Natural killer cell treated with Interleukin-12 subunit alpha and Interleukin-12 subunit beta and Interleukin-15 and Interleukin-18, amount 100 ng/mL, for 72 hours (primary cell): ENCODE results near the gene GLA. TPM values are rescaled to one million over a fixed set of nuclear protein-coding genes. Genes with fewer than 3 reads are reported as not detected.

Experiments
- ATAC-seq, 2 donors: fragments of 150-1000 bp; cut with Tn5 transposase in 1 of 2; sonication (Bioruptor Pico), chemical (Tn5 transposase) in 1 of 2; 2 replicates each; pipeline ENCODE4 v1.10.0; 2021
- DNase-seq: peaks from one replicate; pipeline ENCODE4 v3.0.0; 2022; ENCODE audit warnings: low spot score
- H3K27ac Mint-ChIP-seq, 2 donors: 1 replicate in 1 of 2; 2 replicates in 1 of 2; pipeline ENCODE4 v1.8.0; 2022; ENCODE audit warnings: mixed read lengths in 2 of 2, mild to moderate bottlenecking in 1 of 2, moderate library complexity in 1 of 2
- H3K27me3 Mint-ChIP-seq, 2 donors: 1 replicate in 1 of 2; 2 replicates in 1 of 2; pipeline ENCODE4 v1.8.0; 2022; ENCODE audit warnings: mixed read lengths in 2 of 2
- H3K36me3 Mint-ChIP-seq: one replicate; pipeline ENCODE4 v1.8.0; 2022; ENCODE audit warnings: mixed read lengths
- H3K4me1 Mint-ChIP-seq, 2 donors: 1 replicate in 1 of 2; 2 replicates in 1 of 2; pipeline ENCODE4 v1.8.0; 2022; ENCODE audit warnings: low read depth in 2 of 2, mixed read lengths in 2 of 2, mild to moderate bottlenecking in 1 of 2
- H3K4me3 Mint-ChIP-seq: one replicate; pipeline ENCODE4 v1.8.0; 2022; ENCODE audit warnings: mixed read lengths
- H3K9me3 Mint-ChIP-seq: 2 replicates; pipeline ENCODE4 v1.8.0; 2022; ENCODE audit warnings: mixed read lengths
- total RNA-seq, 2 donors: library from RNA; stranded (reverse); gene quantifications; one replicate each; pipeline ENCODE4 v1.2.3, GENCODE V29; 2022

The GLA gene
- total RNA-seq, 2 donors from 2014 or later, result 42.1 to 58.2 TPM

GRCh38 chrX:101390664-101391525 lies 16.8 kb downstream of the GLA start, which contains the start of gene RPL36A:
TSS of gene RPL36A (plus strand) at chrX:101391011. CDS start at chrX:101391044, 33 bp downstream.
- Mint-ChIP-seq H3K36me3 (peaks cover 30% of the 10 kb centered on the region), H3K4me3 (peak within 1 kb of the TSS; percentile 95), H3K27ac (peak within 1 kb of the TSS; percentile 95 to 96), H3K27me3 (peaks cover 0 to 2% of the 10 kb centered on the region in 2 donors), H3K9me3 (no peaks in the 10 kb centered on the region), H3K4me1 (peaks cover 22 to 26% of the 10 kb centered on the region in 2 donors)
- peak; percentile 89 for DNase-seq
- ATAC-seq, result peak; percentile 97 to 98

DNA sequence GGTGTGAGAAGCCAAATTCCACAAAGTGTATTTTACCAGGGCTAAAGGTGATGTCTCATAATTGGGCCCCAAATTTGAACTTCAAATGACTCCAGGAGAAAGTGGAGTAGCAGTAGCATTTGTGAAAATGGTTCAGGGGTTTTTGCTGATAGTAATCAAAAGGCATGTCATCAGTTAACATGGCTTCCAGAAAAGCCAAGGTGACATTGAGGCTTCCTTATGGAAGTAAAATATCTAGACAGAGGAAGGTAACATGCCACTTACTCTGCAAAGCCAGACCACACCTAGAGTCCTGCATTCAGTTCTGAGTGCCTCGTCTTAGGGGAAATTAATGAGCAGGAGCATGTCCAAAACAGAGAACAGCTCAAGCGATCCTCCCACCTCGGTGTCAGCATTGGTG lies 19.1 kb downstream of the GLA start:
- ATAC-seq (no peak), DNase-seq (no peak)
- Mint-ChIP-seq H3K36me3 (peaks cover 21% of the 10 kb centered on the region), H3K27me3 (peaks cover 0 to 2% of the 10 kb centered on the region in 2 donors), H3K9me3 (no peaks in the 10 kb centered on the region), H3K4me3 (no peak overlapping the region), H3K4me1 (peaks cover 11 to 18% of the 10 kb centered on the region in 2 donors), H3K27ac (no peak overlapping the region)

- Mint-ChIP-seq H3K9me3 (no peaks in the 10 kb centered on the region), H3K4me3 (peak overlapping the region; percentile 48), H3K36me3 (peaks cover 2% of the 10 kb centered on the region), H3K27me3 (peaks cover 0 to 2% of the 10 kb centered on the region in 2 donors), H3K4me1 (peaks cover 4 to 6% of the 10 kb centered on the region in 2 donors), H3K27ac (peak overlapping the region in 1 of 2 donors; percentile 30)
- no peak for DNase-seq
- ATAC-seq, result no peak
Measured at GRCh38 chrX:101386542-101386885, 21.2 kb downstream of the GLA start.

GRCh38 chrX:101385795-101386541 lies 21.8 kb downstream of the GLA start, which contains the start of gene BTK:
TSS of gene BTK (minus strand) at chrX:101386191. CDS start at chrX:101375284, 10,907 bp downstream.
- H3K27me3 Mint-ChIP-seq, result peaks cover 0 to 2% of the 10 kb centered on the region in 2 donors
- no peak for DNase-seq
- H3K4me1 Mint-ChIP-seq, result peaks cover 3 to 4% of the 10 kb centered on the region in 2 donors
- peak within 1 kb of the TSS in 1 of 2 donors; percentile 30 for H3K27ac Mint-ChIP-seq
- no peak for ATAC-seq
- H3K36me3 Mint-ChIP-seq, result no peaks in the 10 kb centered on the region
- no peaks in the 10 kb centered on the region for H3K9me3 Mint-ChIP-seq
- H3K4me3 Mint-ChIP-seq, result peak within 1 kb of the TSS; percentile 48

DNA sequence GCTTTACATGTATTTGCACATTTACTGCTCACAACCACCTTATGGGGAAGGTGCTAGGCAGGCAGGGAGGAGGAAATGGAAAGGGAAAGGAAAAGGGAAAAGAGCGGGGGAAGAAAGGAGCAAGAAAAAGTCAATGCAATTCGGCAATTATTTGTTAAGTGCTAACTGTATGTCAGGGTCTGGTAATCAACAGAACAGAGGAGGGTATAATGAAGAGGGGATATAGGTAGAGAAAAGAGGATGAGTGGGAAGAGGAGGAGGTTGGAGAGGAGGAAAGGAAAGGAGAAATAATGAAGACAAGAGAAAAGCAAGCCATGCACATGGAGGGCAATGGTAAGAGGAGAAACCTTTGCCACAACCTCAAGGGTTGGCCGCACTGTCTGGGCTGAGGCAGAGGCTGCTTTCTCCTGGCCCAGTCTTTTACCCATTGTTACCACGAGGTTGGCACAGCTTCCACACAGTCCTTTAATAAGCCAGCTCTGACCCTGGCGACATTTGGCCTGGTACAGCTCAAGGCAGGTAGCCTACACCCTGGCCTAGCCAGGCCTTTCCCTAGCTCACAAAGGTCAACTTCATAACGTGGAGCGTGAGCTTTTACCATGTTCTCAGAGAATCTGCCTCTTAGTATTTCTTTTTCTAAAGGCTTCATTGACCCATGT lies 22.6 kb downstream of the GLA start:
- H3K4me1 Mint-ChIP-seq, result peaks cover 0 to 4% of the 10 kb centered on the region in 2 donors
- no peaks in the 10 kb centered on the region for H3K9me3 Mint-ChIP-seq
- peaks cover 0 to 2% of the 10 kb centered on the region in 2 donors for H3K27me3 Mint-ChIP-seq
- no peaks in the 10 kb centered on the region for H3K36me3 Mint-ChIP-seq
- no peak overlapping the region for H3K27ac Mint-ChIP-seq
- ATAC-seq (no peak), DNase-seq (no peak)
- peak overlapping the region; percentile 42 for H3K4me3 Mint-ChIP-seq

DNA sequence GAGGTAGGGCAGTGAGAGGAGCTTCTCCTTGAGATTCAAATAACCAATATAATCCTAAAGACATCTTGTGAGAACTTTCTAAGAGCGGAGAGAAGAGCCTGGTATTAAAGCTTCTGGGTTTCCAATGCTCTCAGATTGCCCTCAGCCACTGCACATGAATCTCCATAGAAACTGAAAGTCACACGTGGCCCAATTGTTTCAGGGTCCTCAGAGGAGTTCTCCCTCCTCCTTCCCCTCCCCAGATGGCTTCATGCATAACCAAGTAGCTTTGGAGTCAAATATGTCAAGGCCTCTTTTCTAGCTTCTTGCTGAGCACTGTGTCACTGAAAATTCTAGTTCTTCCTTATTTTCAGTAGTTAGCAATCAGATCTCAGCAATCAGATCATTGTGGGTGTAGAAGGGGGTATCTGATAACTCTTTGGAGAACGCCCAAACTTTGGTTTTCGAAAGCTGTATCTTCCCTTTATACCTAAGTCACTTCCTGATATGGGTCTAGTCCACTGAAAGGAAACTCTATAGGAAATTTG lies 24.0 kb downstream of the GLA start:
- no peak for ATAC-seq
- peaks cover 0 to 7% of the 10 kb centered on the region in 2 donors for H3K27me3 Mint-ChIP-seq
- H3K9me3 Mint-ChIP-seq, result no peaks in the 10 kb centered on the region
- H3K36me3 Mint-ChIP-seq, result no peaks in the 10 kb centered on the region
- H3K27ac Mint-ChIP-seq, result no peak overlapping the region
- DNase-seq, result no peak
- H3K4me1 Mint-ChIP-seq, result peaks cover 0 to 4% of the 10 kb centered on the region in 2 donors
- H3K4me3 Mint-ChIP-seq, result no peak overlapping the region

DNA sequence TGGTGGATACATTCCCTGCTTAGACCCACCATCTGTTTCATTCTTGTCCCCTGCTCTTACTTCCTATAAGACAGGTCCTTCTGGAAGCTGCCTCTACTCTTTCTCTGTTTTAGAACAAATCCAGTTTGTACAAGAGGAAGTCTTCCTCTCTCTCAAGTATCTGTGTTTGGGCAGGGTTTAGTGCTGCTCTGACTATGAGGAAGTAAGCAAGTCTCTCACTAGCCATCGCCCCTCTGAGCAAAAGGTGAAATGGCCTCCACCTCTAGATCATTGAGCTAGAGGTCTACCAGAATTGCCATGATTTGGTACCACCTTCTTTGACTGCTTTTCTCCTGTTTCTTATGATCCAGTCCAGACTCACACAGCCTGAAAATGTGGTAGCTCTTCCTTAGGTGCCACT lies 30.2 kb downstream of the GLA start:
- no peaks in the 10 kb centered on the region for H3K4me1 Mint-ChIP-seq
- peaks cover 11 to 17% of the 10 kb centered on the region in 2 donors for H3K27me3 Mint-ChIP-seq
- no peak overlapping the region for H3K27ac Mint-ChIP-seq
- DNase-seq (no peak), ATAC-seq (no peak)
- H3K36me3 Mint-ChIP-seq, result no peaks in the 10 kb centered on the region
- no peak overlapping the region for H3K4me3 Mint-ChIP-seq
- H3K9me3 Mint-ChIP-seq, result no peaks in the 10 kb centered on the region

DNA sequence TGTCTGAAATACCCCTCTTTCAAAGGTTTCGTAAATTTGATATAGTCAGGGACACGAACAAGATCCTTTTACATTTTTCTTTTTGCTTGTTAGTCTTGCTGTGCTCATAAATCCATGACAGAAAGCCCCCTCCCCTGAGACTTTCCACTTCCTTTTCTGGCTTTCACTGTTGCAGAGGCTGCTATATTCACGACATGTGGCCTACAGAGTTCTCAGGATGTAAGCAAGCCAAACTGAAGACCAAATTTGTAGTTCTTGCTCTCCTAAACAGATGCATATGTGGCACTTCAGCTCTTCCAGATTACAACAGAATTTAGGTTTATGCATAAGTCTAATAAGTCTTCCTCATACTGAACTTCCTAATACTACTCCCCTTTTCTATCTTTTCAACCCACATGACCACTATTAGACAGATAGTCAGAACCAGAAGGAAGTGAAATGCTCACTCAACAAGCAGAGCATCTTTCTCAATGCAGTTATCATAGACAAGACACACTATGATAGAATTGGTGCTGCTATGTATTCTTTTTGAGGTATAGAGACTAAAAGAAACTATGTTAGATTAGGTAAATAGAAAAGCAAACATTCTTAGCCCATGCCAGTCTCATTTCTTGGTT lies 36.7 kb downstream of the GLA start:
- Mint-ChIP-seq H3K27ac (no peak overlapping the region), H3K9me3 (no peaks in the 10 kb centered on the region), H3K4me3 (no peak overlapping the region), H3K4me1 (no peaks in the 10 kb centered on the region), H3K36me3 (no peaks in the 10 kb centered on the region), H3K27me3 (peaks cover 16 to 17% of the 10 kb centered on the region in 2 donors)
- DNase-seq (no peak), ATAC-seq (no peak)

DNA sequence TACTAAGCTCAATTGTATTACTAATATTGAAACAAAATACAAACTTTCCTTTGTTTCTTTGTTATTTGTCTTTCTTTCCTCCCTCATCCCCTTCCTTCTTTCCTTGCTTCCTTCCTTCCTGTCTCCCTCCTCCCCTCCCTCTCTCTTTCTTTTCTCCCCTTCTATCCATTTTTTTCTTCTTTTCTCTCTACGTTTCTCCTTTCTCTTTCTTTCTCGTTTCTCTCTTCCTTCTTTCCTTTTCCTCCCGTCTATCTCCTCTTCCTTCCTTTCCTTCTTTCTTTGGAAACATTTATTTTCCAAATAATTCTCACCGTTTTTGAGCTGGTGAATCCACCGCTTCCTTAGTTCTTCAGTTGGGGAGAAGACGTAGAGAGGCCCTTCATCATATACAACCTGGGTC lies 38.0 kb downstream of the GLA start:
- Mint-ChIP-seq H3K27me3 (peaks cover 10 to 11% of the 10 kb centered on the region in 2 donors), H3K4me3 (no peak overlapping the region), H3K36me3 (no peaks in the 10 kb centered on the region), H3K4me1 (no peaks in the 10 kb centered on the region), H3K9me3 (no peaks in the 10 kb centered on the region), H3K27ac (no peak overlapping the region)
- DNase-seq (no peak), ATAC-seq (no peak)

DNA sequence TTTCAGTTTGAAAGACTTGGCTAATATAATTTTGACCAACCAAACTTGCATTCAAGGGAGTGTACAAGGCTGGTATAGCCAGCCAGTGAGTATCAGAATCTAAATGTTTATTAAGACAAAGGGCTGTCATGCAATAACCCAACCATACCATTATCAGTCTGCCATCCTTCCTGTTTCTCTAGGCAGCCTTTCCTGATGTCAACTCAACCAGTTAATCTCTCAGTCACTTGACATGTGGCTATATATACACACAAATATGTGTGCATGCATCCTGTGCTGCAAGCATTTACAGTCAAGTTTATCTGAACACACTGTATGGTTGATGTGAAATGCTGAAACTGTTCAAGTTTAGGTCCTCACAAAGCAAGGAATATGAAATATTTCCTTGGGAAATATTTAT lies 38.9 kb downstream of the GLA start:
- Mint-ChIP-seq H3K27ac (no peak overlapping the region), H3K27me3 (peaks cover 6 to 10% of the 10 kb centered on the region in 2 donors), H3K4me3 (no peak overlapping the region), H3K36me3 (no peaks in the 10 kb centered on the region), H3K9me3 (no peaks in the 10 kb centered on the region), H3K4me1 (no peaks in the 10 kb centered on the region)
- DNase-seq (no peak), ATAC-seq (no peak)

DNA sequence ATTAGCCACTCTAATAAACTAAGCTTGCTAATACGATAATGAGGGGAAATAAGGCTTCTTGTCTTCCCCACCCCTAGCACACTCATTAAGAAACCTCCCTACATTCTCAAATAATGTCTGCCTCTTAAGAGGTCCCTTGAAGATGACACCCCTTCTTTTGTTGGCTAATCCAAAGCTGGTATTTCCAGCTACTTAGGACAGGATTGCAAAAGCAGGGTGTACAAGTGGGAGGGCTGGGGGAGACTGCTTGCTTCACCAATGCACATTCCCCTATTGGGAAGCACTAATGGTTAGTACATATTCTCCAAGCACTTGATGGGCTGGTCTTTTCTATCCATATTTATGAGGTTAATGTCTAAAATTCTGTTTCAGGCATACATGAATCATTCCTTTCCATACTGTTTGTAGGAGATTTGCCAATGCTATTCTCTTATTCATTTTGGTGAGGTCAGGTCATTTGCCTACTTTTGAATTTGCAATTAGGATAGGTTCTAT lies 42.4 kb downstream of the GLA start:
- H3K9me3 Mint-ChIP-seq, result no peaks in the 10 kb centered on the region
- ATAC-seq (no peak), DNase-seq (no peak)
- no peaks in the 10 kb centered on the region for H3K36me3 Mint-ChIP-seq
- H3K27ac Mint-ChIP-seq, result no peak overlapping the region
- no peak overlapping the region for H3K4me3 Mint-ChIP-seq
- H3K4me1 Mint-ChIP-seq, result peaks cover 0 to 3% of the 10 kb centered on the region in 2 donors
- H3K27me3 Mint-ChIP-seq, result peaks cover 6 to 13% of the 10 kb centered on the region in 2 donors

- DNase-seq, result no peak
- H3K27me3 Mint-ChIP-seq, result peaks cover 0 to 14% of the 10 kb centered on the region in 2 donors
- H3K36me3 Mint-ChIP-seq, result no peaks in the 10 kb centered on the region
- peaks cover 0 to 3% of the 10 kb centered on the region in 2 donors for H3K4me1 Mint-ChIP-seq
- no peaks in the 10 kb centered on the region for H3K9me3 Mint-ChIP-seq
- ATAC-seq, result no peak
- no peak overlapping the region for H3K4me3 Mint-ChIP-seq
- no peak overlapping the region for H3K27ac Mint-ChIP-seq
Measured at GRCh38 chrX:101362757-101363156, 45.0 kb downstream of the GLA start.

- no peak for DNase-seq
- no peak for ATAC-seq
- H3K4me3 Mint-ChIP-seq, result no peak overlapping the region
- no peaks in the 10 kb centered on the region for H3K9me3 Mint-ChIP-seq
- H3K27me3 Mint-ChIP-seq, result peaks cover 0 to 14% of the 10 kb centered on the region in 2 donors
- H3K27ac Mint-ChIP-seq, result no peak overlapping the region
- peaks cover 0 to 3% of the 10 kb centered on the region in 2 donors for H3K4me1 Mint-ChIP-seq
- H3K36me3 Mint-ChIP-seq, result no peaks in the 10 kb centered on the region
Measured at GRCh38 chrX:101362116-101362515, 45.6 kb downstream of the GLA start.
